K562 (cell line): ENCODE measurements around the gene AASDH. TPM values are rescaled to one million over a fixed set of nuclear protein-coding genes. Genes with fewer than 3 reads are reported as not detected.

Source experiments
- ATAC-seq: fragments of 200-7000 bp; cut with Tn5 transposase; 3 replicates; pipeline ENCODE4 v1.9.1; 2020; ENCODE audit warnings: moderate library complexity
- BruUV-seq: library from RNA; stranded (reverse); fragments of 400-500 nt; replicated peaks from 2 replicates; lab custom pipeline; 2021; lab: Mats Ljungman, UMichigan
- CTCF ChIA-PET: fragments of 300-600 bp; formaldehyde crosslinking; extraction: SDS; loops from one replicate; lab custom pipeline; 2021; ENCODE audit warnings: low intra/inter-chr PET ratio; lab: Yijun Ruan, JAX
- POLR2A ChIA-PET: fragments of 300-600, 350-650 bp; sonication (Branson Sonifier 250); formaldehyde crosslinking; extraction: SDS; loops from one replicate; lab custom pipeline; 2021; ENCODE audit warnings: antibody characterized with exemption, inconsistent platforms; lab: Yijun Ruan, JAX
- DNase-seq, 4 experiments: peaks; one replicate each; pipeline versions ENCODE4 v3.0.0 to v3.0.0-alpha.2; 2011 to 2018; ENCODE audit warnings: low spot score in 3 of 4, mixed read lengths in 3 of 4; ENCODE audit errors: extremely low read depth in 1 of 4
- FAIRE-seq: peaks from 2 replicates; lab custom pipeline; 2011; peaks lifted over from hg19 to GRCh38; lab: Jason Lieb, UNC
- H2AFZ ChIP-seq: 2 replicates; pipeline ENCODE4 v1.6.0; 2011; ENCODE audit warnings: low read depth, low read length, control low read depth, inconsistent platforms
- H3K27ac ChIP-seq: fragments of 200-600 bp; 3 replicates; pipeline ENCODE4 v1.8.0; 2011; ENCODE audit warnings: low read depth, mild to moderate bottlenecking, control low read depth, inconsistent platforms, low read length, moderate library complexity, mixed read lengths; ENCODE audit errors: extremely low read depth
- H3K27me3 ChIP-seq, 2 experiments: fragments of 300-600 bp in 1 of 2; 2 replicates in 1 of 2; 3 replicates in 1 of 2; pipeline versions ENCODE4 v1.6.0 to v1.8.0; 2011; ENCODE audit warnings: inconsistent platforms in 2 of 2, low read length in 2 of 2, mild to moderate bottlenecking in 1 of 2, mixed read lengths in 1 of 2, moderate library complexity in 1 of 2; ENCODE audit not compliant: control insufficient read depth in 2 of 2, insufficient read depth in 2 of 2
- H3K36me3 ChIP-seq: fragments of 300-600 bp; 3 replicates; pipeline ENCODE4 v1.8.0; 2011; ENCODE audit warnings: mild to moderate bottlenecking, low read length, inconsistent platforms; ENCODE audit not compliant: control insufficient read depth, insufficient read depth
- H3K4me1 ChIP-seq, 2 experiments: fragments of 200-600 bp in 1 of 2; replicated peaks in 1 of 2; 2 replicates in 1 of 2; 3 replicates in 1 of 2; pipeline versions ENCODE4 v1.5.1 to v1.8.0; 2011; ENCODE audit warnings: inconsistent platforms in 2 of 2, low read length in 2 of 2, mild to moderate bottlenecking in 1 of 2, mixed read lengths in 1 of 2, moderate library complexity in 1 of 2; ENCODE audit not compliant: control insufficient read depth in 2 of 2, insufficient read depth in 2 of 2
- H3K4me2 ChIP-seq: 2 replicates; pipeline ENCODE4 v1.6.1; 2011; ENCODE audit warnings: low read length, control low read depth, inconsistent platforms, mixed read lengths; ENCODE audit not compliant: insufficient read depth
- H3K4me3 ChIP-seq: fragments of 200-600 bp; sonication (generic), shearing (Covaris generic); 2 replicates; pipeline ENCODE4 v1.5.1; 2016; ENCODE audit warnings: control low read depth, inconsistent platforms
- H3K79me2 ChIP-seq: fragments of 200-600 bp; 3 replicates; pipeline ENCODE4 v1.8.0; 2011; ENCODE audit warnings: low read length, inconsistent platforms; ENCODE audit not compliant: control insufficient read depth, insufficient read depth
- H3K9ac ChIP-seq, 2 experiments: 2 replicates each; pipeline versions ENCODE4 v1.6.0 to v1.6.1; 2011; ENCODE audit warnings: low read depth in 2 of 2, low read length in 2 of 2, control low read depth in 1 of 2, inconsistent platforms in 1 of 2, mild to moderate bottlenecking in 1 of 2, mixed read lengths in 1 of 2; ENCODE audit not compliant: insufficient read depth in 1 of 2
- H3K9me1 ChIP-seq: one replicate; pipeline ENCODE4 v1.6.0; 2011; ENCODE audit warnings: inconsistent platforms, mild to moderate bottlenecking, low read length, moderate library complexity; ENCODE audit not compliant: control insufficient read depth, insufficient read depth
- H3K9me3 ChIP-seq: replicated peaks from 2 replicates; pipeline ENCODE4 v1.5.1; 2011; ENCODE audit warnings: low read depth, low read length, inconsistent platforms; ENCODE audit not compliant: control insufficient read depth, insufficient read depth
- H4K20me1 ChIP-seq: replicated peaks from 2 replicates; pipeline ENCODE4 v1.6.1; 2011; ENCODE audit warnings: low read length, inconsistent platforms, mixed read lengths; ENCODE audit not compliant: control insufficient read depth, insufficient read depth
- ADNP ChIP-seq: fragments of 200-800 bp; sonication (Bioruptor generic); IDR thresholded peaks from 2 replicates; pipeline ENCODE4 v1.6.1; 2016; ENCODE audit warnings: missing genetic modification characterization, missing compliant biosample characterization
- EGR1 ChIP-seq: fragments of 450-650 bp; conservative IDR thresholded peaks from 2 replicates; pipeline ENCODE4 v1.6.1; 2017; ENCODE audit warnings: mild to moderate bottlenecking
- HDAC8 ChIP-seq: fragments of 450-650 bp; IDR thresholded peaks from 2 replicates; pipeline ENCODE4 v1.6.1; 2016; ENCODE audit warnings: mild to moderate bottlenecking, missing genetic modification characterization, moderate library complexity, missing compliant biosample characterization
- RNF2 ChIP-seq: sonication (generic); IDR thresholded peaks from 2 replicates; pipeline ENCODE4 v1.6.1; 2016
- ZBTB11 ChIP-seq, 3 experiments: fragments of 200-800 bp in 1 of 3; fragments of 250-450 bp in 1 of 3; fragments of 450-650 bp in 1 of 3; sonication (Bioruptor Pico) in 1 of 3; sonication (Bioruptor generic) in 1 of 3; formaldehyde crosslinking in 1 of 3; IDR thresholded peaks; 2 replicates each; pipeline versions ENCODE4 v1.6.1 to v1.8.0; 2016 to 2022; ENCODE audit warnings: mild to moderate bottlenecking in 2 of 3, missing genetic modification characterization in 2 of 3, missing compliant biosample characterization in 1 of 3, moderate library complexity in 1 of 3
- ZNF217 ChIP-seq: sonication (generic); formaldehyde crosslinking; IDR thresholded peaks from 2 replicates; pipeline ENCODE4 v1.8.0; 2022; ENCODE audit warnings: mild to moderate bottlenecking, missing genetic modification reagents
- ZNF274 ChIP-seq: IDR thresholded peaks from 2 replicates; pipeline ENCODE4 v1.6.1; 2011; ENCODE audit warnings: low read depth, mild to moderate bottlenecking, low read length, moderate library complexity, borderline replicate concordance
- ZNF408 ChIP-seq: fragments of 250-450 bp; sonication (Bioruptor Pico); IDR thresholded peaks from 2 replicates; pipeline ENCODE4 v1.4.0; 2020; ENCODE audit warnings: low read depth, mild to moderate bottlenecking, moderate library complexity
- WGBS: fragments of 100-300 bp; shearing (Covaris generic); methylation state at CpG from one replicate; pipeline ENCODE4 v1.1.6; 2016; ENCODE audit warnings: low coverage, mixed read lengths; ENCODE audit not compliant: insufficient coverage; ENCODE audit errors: missing lambda C conversion rate; 5-methylcytosine and 5-hydroxymethylcytosine counted together
- in situ Hi-C: fragments of 300-500 bp; cut with MboI; formaldehyde crosslinking; loops from 4 replicates; pipeline ENCODE4 v1.15.0; 2018; ENCODE audit warnings: inconsistent platforms, mixed read lengths
- intact Hi-C: fragments of 100-400 bp; cut with micrococcal nuclease; formaldehyde crosslinking; loops from 2 replicates; pipeline ENCODE4 v1.14.2; 2022
- polyA plus RNA-seq, 8 experiments: library from polyadenylated mRNA; depleted of rRNA in 4 of 8; stranded (reverse) in 5 of 8; unstranded in 3 of 8; fragments of >200 nt; fragmentation: Nextera tagmentation in 2 of 8; fragmentation: Illumina TruSeq in 1 of 8; extraction: Ambion mirVana in 2 of 8; extraction: Trizol in 1 of 8; gene quantifications; 2 replicates each; pipeline versions ENCODE4 v1.2.1 to v1.2.3, GENCODE V29; 2011 to 2014; ENCODE audit warnings: inconsistent platforms in 1 of 8, missing spikeins in 1 of 8
- total RNA-seq, 7 experiments: library from RNA; depleted of rRNA in 6 of 7; stranded (reverse); fragments of >200 nt in 6 of 7; fragmentation: Illumina TruSeq in 2 of 7; extraction: Trizol in 2 of 7; gene quantifications; 2 replicates each; pipeline versions ENCODE4 v1.2.1 to v1.2.3, GENCODE V29; 2011 to 2021; ENCODE audit warnings: low replicate concordance in 1 of 7
- TF ChIP-seq, protein P1 (sequence below), 2 experiments: IDR thresholded peaks; 2 replicates each; pipeline ENCODE4 v1.6.1; 2012; ENCODE audit warnings: improper control_type of control experiment in 2 of 2, low read depth in 2 of 2, low read length in 2 of 2, borderline replicate concordance in 1 of 2
- TF ChIP-seq, protein P2 (sequence below): fragments of 450-650 bp; IDR thresholded peaks from 2 replicates; pipeline ENCODE4 v1.6.1; 2018; ENCODE audit not compliant: partially characterized antibody

Gene AASDH
- total and polyA plus RNA-seq, 9 of the 15 experiments (the other 6 are each of a cell fraction or from before 2014, with no cell fraction given) = 8.6 to 29.7 (median 13.7) TPM

DNA sequence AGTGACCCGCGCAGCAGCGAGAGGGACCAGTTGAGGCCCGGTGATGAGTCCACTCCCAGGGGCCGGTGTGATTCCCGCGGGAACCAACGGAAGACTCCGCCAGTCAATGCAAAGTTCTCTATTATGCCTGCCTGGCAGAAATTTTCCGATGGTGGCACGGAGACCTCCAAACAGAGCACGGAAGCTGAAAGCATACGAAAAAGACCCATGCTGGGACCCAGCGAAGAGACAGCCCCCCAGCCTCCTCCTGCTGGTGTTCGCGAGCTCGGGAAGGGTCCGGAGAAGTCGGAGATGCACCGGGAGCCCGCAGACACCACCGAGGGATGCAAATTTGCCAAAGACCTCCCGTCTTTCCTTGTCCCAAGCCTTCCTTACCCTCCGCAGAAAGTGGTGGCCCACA, 71.7 kb downstream of the AASDH start:
- no peaks in the 10 kb centered on the region for H3K9me3 ChIP-seq
- H3K9ac ChIP-seq = no peak overlapping the region
- H3K27me3 ChIP-seq = peaks cover 63 to 66% of the 10 kb centered on the region in 2 experiments
- no peak overlapping the region for H3K27ac ChIP-seq
- intact Hi-C loops = loop anchor here (10.0 kb wide), 1 partner anchor 229 kb away; no protein-coding TSS in a partner anchor
- ChIA-PET POLR2A (no interaction called here), CTCF (no interaction called here)
- no peak overlapping the region for H3K4me2 ChIP-seq
- FAIRE-seq (no peak), DNase-seq (no peak), ATAC-seq (no peak)
- H3K79me2 ChIP-seq = no peaks in the 10 kb centered on the region
- in situ Hi-C loops = no loop called here
- no TSS peak for BruUV-seq
- H2AFZ ChIP-seq = no peak overlapping the region
- no peaks in the 10 kb centered on the region for H3K36me3 ChIP-seq
- no peak overlapping the region for H3K4me3 ChIP-seq
- peaks cover 13% of the 10 kb centered on the region; the same call in 1 of the 2 replicates for H4K20me1 ChIP-seq
- H3K9me1 ChIP-seq = no peaks in the 10 kb centered on the region
- 21% methylated on average over 23 of the region's 24 CpGs for WGBS
- peaks cover 0 to 23% of the 10 kb centered on the region in 2 experiments; a peak in 2 of 5 replicates for H3K4me1 ChIP-seq
- TF ChIP-seq ZNF217 (CRISPR knock-in tag) (no peak), HDAC8 (tag) (no peak), ZNF274 (no peak), ZNF408 (CRISPR knock-in tag) (no peak), RNF2 (no peak), ZBTB11 (CRISPR knock-in tag; IDR thresholded peaks at IDR 0.05) (no peak), EGR1 (no peak), ADNP (no peak)
- TF ChIP-seq, protein P1, sequence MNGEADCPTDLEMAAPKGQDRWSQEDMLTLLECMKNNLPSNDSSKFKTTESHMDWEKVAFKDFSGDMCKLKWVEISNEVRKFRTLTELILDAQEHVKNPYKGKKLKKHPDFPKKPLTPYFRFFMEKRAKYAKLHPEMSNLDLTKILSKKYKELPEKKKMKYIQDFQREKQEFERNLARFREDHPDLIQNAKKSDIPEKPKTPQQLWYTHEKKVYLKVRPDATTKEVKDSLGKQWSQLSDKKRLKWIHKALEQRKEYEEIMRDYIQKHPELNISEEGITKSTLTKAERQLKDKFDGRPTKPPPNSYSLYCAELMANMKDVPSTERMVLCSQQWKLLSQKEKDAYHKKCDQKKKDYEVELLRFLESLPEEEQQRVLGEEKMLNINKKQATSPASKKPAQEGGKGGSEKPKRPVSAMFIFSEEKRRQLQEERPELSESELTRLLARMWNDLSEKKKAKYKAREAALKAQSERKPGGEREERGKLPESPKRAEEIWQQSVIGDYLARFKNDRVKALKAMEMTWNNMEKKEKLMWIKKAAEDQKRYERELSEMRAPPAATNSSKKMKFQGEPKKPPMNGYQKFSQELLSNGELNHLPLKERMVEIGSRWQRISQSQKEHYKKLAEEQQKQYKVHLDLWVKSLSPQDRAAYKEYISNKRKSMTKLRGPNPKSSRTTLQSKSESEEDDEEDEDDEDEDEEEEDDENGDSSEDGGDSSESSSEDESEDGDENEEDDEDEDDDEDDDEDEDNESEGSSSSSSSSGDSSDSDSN (IDR thresholded peaks at IDR 0.05; ENCODE audit: borderline replicate concordance in 1 of 2, low read depth in 2 of 2, low read length in 2 of 2) = no peak
- TF ChIP-seq, protein P2, sequence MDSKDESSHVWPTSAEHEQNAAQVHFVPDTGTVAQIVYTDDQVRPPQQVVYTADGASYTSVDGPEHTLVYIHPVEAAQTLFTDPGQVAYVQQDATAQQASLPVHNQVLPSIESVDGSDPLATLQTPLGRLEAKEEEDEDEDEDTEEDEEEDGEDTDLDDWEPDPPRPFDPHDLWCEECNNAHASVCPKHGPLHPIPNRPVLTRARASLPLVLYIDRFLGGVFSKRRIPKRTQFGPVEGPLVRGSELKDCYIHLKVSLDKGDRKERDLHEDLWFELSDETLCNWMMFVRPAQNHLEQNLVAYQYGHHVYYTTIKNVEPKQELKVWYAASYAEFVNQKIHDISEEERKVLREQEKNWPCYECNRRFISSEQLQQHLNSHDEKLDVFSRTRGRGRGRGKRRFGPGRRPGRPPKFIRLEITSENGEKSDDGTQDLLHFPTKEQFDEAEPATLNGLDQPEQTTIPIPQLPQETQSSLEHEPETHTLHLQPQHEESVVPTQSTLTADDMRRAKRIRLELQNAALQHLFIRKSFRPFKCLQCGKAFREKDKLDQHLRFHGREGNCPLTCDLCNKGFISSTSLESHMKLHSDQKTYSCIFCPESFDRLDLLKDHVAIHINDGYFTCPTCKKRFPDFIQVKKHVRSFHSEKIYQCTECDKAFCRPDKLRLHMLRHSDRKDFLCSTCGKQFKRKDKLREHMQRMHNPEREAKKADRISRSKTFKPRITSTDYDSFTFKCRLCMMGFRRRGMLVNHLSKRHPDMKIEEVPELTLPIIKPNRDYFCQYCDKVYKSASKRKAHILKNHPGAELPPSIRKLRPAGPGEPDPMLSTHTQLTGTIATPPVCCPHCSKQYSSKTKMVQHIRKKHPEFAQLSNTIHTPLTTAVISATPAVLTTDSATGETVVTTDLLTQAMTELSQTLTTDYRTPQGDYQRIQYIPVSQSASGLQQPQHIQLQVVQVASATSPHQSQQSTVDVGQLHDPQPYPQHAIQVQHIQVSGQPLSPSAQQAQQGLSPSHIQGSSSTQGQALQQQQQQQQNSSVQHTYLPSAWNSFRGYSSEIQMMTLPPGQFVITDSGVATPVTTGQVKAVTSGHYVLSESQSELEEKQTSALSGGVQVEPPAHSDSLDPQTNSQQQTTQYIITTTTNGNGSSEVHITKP = no peak
